NCI-H69 (cell line): ENCODE data around the gene RC3H2.

ENCODE experiments used
- DNase-seq: peaks from one replicate; lab custom pipeline; 2025; lab: John Stamatoyannopoulos, UW

The RC3H2 gene

DNA sequence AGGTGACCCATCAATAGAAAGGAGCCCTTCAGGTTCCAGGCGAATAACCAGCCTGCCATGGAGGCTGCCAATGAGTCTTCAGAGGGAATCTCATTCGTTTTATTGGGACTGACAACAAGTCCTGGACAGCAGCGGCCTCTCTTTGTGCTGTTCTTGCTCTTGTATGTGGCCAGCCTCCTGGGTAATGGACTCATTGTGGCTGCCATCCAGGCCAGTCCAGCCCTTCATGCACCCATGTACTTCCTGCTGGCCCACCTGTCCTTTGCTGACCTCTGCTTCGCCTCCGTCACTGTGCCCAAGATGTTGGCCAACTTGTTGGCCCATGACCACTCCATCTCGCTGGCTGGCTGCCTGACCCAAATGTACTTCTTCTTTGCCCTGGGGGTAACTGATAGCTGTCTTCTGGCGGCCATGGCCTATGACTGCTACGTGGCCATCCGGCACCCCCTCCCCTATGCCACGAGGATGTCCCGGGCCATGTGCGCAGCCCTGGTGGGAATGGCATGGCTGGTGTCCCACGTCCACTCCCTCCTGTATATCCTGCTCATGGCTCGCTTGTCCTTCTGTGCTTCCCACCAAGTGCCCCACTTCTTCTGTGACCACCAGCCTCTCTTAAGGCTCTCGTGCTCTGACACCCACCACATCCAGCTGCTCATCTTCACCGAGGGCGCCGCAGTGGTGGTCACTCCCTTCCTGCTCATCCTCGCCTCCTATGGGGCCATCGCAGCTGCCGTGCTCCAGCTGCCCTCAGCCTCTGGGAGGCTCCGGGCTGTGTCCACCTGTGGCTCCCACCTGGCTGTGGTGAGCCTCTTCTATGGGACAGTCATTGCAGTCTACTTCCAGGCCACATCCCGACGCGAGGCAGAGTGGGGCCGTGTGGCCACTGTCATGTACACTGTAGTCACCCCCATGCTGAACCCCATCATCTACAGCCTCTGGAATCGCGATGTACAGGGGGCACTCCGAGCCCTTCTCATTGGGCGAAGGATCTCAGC lies 104.8 kb downstream of the RC3H2 start, which contains the start of gene OR1K1:
Gene OR1K1, plus strand, starts transcription at position 58 of the 995 bp plus-strand sequence. Its CDS starts 0 bp downstream, at position 58.
- DNase-seq: no peak

DNA sequence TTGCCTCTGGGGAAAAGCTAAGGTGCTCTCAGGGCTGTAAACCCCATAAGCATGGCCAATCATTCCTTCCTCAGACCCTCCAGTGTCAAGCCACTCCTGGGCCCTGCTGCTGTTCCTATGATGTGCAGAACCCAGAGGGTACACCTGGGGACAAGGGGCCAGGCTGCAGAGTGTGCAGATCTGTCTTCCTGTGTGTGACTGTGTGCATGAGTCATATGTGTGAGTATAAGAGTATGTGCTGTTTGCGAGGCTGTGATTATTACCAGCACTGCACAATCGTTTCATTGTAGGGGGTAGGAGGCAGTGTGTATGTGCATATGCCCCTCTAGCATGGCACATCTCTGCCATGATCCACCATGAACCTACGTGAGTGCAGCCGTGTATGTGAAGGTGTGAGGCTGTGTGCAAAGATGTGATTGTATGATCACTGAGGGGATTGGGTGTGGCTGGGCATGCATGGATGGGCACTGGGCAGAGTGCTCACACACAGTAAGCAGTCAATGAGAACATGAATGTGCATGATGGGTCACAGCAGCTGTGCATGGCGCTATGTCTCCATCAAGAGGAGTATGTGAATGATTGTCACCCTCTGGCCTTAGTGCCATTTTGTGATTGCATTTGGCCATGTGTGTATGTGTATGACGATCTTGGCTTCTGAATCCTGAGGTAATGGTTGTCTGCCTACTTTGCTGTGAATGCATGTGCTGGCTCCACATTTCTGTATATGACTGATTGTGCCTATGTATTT lies 107.7 kb downstream of the RC3H2 start:
- no peak for DNase-seq
